ELF-1 (cell line): ENCODE data around the gene TEX9.
"Not testable (repeated sequence)": the region's sequence is repeated elsewhere in the genome, so short reads cannot be mapped to it uniquely, and the experiment has no call there.

Experiments used
- DNase-seq: peaks from one replicate; pipeline ENCODE4 v3.0.0-alpha.2; 2016; ENCODE audit warnings: low read depth, low spot score

TEX9 gene

DNA sequence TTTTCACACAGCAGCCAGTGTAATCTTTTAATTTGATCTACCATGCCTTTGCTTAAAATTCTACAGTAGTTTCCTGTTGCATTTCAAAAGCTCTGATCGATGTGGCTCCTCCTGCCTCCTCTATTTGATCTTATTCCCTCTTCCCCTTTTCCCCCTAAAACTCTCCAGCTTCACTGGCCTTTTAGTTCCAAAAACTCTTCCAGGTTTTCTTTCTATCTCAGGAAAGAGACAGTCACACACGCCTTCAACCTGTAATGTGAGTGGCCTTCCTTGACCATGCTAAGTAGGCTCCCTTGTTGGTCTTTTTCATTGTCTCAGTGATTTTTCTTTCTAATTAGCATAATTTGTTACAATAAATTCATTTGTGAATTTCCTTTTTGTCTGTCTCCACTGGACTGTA, 985 bp downstream of the TEX9 start:
- DNase-seq = no peak

GRCh38 chr15:56367156-56367555, 1.9 kb downstream of the TEX9 start:
- DNase-seq = no peak

DNA sequence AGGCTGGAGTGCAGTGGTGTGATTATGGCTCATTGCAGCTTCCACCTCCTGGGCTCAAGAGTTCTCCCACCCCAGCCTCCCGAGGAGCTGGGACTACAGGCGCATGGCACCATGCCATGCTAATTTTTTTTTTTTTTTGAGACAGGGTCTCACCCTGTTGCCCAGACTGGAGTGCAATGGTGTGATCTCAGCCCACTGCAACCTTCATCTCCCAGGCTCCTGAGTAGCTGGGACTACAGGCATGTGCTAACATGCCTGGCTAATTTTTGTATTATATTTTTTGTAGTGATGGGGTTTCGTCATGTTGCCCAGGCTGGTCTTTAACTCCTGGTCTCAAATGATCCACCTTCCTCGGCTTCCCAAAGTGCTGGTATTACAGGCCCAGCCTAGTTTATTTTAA, 4.0 kb downstream of the TEX9 start:
- DNase-seq = no peak

GRCh38 chr15:56371495-56372147, 6.4 kb downstream of the TEX9 start:
- DNase-seq = no peak

DNA sequence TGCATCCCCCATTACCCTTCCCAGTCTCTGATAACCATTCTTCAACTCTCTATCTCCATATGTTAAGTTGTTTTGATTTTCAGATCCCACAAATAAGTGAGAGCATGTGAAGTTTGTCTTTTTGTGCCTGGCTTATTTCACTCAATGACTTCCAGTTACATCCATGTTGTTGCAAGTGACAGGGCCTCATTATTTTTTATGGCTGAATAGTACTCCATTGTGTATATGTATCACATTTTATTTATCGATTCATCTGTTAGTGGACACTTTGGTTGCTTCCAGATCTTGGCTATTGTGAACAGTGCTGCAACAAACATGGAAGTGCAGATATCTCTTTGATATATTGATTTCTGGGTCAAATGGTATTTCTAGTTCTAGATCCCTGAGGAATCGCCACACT, 9.5 kb downstream of the TEX9 start:
- not testable (repeated sequence) for DNase-seq

GRCh38 chr15:56377822-56378221, 12.6 kb downstream of the TEX9 start:
- DNase-seq = not testable (repeated sequence)

DNA sequence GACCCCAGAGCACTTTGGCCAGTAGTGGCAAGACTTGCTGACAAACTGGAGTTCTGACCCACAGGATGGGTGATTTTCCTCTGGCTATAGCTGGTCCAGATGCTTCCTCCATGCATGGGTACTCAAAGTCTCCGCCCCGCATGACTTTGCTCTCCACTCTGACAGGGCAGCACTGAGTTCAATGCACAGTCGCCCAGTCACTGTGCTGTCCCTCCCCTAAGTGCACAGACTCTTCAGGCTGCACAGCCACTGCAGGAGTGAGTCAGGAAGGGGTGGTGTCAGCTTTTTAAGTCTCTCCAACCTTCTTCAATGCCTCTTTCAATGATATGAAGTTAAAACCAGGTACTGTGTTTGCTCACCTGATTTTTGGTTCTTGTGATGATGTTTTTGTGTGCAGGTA, 17.8 kb downstream of the TEX9 start:
- DNase-seq = no peak

DNA sequence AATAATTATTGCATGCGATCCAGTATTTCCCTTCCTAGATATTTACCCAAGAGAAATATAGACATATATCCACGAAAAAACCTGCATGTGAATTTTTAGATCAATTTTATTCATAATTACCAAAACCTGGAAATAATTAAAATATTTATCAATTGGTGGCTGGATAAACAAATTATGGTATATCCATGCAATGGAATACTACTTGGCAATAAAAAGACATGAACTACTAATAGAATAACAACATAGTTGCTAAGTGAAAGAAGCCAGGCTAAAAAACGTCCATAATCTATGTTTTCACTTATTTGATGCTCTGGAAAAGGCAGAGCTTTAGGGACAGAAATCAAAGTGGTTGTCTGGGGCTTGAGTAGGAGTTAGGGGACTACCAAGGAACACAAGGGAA, 20.7 kb downstream of the TEX9 start:
- no peak for DNase-seq

DNA sequence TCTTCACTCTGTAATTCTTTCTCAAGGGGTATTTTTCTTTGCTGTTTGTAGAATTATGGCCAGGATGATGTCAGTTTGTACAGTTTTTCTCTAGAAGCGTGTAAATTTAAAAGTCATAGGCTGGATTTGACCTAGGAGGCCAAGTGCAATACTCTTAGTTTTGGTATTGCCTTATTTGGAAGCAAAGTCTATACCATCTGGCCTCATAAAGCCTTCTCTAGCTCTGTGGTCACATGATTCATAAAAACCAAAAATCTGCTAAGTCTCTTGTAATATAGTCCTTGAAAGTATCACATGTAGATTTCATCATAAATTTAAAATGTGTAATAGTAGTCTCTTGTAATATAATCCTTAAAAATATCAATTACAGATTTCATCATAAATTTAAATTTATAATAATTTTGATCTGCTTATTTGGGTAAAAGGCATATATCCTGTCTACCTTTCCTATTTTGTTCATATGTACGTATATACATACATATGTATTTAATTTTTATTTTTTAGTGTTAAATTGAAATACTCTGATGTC, 25.6 kb downstream of the TEX9 start:
- no peak for DNase-seq

GRCh38 chr15:56393277-56393676, 28.1 kb downstream of the TEX9 start:
- no peak for DNase-seq

- no peak for DNase-seq
Observed at GRCh38 chr15:56394909-56395308, 29.7 kb downstream of the TEX9 start.

GRCh38 chr15:56397325-56397724, 32.1 kb downstream of the TEX9 start:
- DNase-seq = not testable (repeated sequence)

DNA sequence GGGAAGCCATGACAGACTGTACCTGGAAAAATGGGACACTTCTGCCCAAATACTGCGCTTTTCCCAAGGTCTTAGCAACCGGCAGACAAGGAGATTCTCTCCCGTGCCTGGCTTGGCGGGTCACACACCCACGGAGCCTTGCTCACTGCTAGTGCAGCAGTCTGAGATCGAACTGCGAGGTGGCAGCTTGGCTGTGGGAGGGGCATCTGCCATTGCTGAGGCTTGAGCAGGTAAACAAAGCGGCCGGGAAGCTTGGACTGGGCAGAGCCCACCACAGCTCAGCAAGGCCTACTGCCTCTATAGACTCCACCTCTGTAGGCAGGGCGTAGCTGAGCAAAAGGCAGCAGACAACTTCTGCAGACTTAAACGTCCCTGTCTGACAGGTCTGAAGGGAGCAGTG, 34.0 kb downstream of the TEX9 start:
- DNase-seq = not testable (repeated sequence)

GRCh38 chr15:56410721-56411120, 45.5 kb downstream of the TEX9 start:
- DNase-seq = no peak

GRCh38 chr15:56411122-56411749, 46.0 kb downstream of the TEX9 start:
- no peak for DNase-seq

DNA sequence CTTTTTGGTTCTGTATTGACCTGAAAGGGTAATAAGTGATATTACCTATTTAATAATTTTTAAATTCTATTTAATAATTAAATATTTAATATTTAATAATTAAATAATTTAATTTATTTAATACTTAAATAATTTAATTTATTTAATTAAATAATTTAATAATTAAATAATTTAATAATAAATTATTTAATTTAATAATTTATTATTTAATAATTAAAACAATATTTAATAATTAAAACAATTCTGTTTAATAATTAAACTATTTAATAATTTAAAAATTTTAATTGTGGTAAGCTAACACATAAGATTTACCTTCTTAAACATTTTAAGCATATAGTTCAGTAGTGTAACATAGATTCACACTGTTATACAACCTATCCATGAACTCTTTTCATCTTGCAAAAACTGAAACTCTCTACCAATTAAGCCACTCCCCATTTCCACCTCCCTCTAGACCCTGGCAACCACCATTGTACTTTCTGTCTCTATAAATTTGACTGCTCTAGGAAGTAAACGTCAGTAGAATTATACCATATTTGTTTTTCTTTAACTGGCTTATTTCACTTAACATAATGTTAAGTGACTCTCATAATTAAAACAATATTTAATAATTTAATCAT, 48.0 kb downstream of the TEX9 start:
- not testable (repeated sequence) for DNase-seq

DNA sequence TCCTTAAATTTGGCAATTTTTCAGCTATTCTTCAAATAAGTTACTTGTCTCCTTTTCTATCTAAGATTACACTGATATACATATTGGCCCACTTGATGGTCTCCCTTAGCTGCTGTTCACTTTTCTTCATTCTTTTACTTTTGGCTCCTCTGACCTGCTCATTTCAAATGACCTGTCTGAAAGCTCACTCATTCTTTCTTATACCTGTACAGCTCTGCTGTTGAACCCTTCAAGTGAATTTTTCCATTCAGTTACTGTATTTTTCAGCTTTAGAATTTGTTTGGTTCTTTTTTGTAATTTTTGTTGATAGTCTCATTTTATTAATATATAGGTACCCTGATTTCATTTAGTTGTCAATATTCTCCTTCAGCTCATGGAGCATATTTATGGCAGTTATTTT, 60.0 kb downstream of the TEX9 start:
- no peak for DNase-seq

GRCh38 chr15:56425976-56426375, 60.8 kb downstream of the TEX9 start:
- no peak for DNase-seq

GRCh38 chr15:56428821-56429458, 63.7 kb downstream of the TEX9 start:
- DNase-seq = no peak

DNA sequence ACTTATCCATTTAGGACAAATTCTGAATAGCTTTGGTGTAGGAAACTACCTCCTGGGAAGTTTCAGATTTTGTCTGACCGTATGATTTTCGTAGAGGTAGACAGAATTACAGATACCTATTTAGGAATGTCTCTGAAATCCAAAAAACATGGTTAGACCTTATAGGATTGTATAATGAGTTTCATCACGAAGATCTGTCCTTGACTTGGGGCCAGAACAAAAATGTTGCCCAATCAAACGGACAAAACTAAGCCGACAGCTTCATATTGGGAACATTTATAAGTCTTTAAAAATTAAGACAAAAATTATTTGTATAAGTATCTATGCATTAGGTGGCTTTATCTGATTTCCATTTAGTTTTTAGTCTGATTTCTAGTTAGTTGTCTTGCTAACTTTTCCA, 67.1 kb downstream of the TEX9 start:
- no peak for DNase-seq

- DNase-seq = no peak
Observed at GRCh38 chr15:56440214-56440770, 75.1 kb downstream of the TEX9 start.

GRCh38 chr15:56442354-56442753, 77.1 kb downstream of the TEX9 start:
- DNase-seq = no peak
